Stimulated activated CD4-positive, alpha-beta T cell treated with anti-CD3 and anti-CD28 coated beads, Interleukin-4, amount 100 ng/mL, for 1 hour (primary cell): Measurements from ENCODE around the gene RHOBTB3.

ENCODE experiments used
- DNase-seq: peaks from one replicate; pipeline ENCODE4 v3.0.0-alpha.2; 2020

RHOBTB3 gene

DNA sequence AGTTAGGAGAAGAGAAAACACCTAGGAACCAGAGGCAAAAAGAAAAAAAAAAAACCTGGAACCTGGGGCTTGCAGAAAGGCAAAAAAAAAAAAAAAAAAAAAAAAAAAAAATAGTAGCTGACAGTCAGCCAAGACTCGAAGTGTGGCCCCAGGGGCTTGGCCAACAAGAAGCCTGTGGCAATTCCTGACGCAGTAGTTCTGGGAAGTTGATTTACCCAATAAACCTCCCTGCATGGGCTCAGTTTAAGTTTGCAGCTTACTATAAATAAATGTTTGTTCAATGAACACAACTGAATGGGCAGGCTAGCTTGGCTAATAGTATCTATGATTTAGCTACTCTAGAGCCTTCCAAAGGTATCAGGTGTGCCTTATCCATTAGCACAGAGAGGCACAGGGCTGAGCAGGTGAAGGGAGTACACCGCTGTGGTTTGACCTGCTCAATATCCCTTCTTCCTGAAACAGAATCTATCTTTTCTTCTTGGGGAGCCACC lies 112.6 kb downstream of the RHOBTB3 start:
- DNase-seq, result no peak

- DNase-seq, result no peak
Measured at GRCh38 chr5:95845391-95845790, 114.3 kb downstream of the RHOBTB3 start.
